ENCODE results near the gene COTL1.

COTL1 gene

DNA sequence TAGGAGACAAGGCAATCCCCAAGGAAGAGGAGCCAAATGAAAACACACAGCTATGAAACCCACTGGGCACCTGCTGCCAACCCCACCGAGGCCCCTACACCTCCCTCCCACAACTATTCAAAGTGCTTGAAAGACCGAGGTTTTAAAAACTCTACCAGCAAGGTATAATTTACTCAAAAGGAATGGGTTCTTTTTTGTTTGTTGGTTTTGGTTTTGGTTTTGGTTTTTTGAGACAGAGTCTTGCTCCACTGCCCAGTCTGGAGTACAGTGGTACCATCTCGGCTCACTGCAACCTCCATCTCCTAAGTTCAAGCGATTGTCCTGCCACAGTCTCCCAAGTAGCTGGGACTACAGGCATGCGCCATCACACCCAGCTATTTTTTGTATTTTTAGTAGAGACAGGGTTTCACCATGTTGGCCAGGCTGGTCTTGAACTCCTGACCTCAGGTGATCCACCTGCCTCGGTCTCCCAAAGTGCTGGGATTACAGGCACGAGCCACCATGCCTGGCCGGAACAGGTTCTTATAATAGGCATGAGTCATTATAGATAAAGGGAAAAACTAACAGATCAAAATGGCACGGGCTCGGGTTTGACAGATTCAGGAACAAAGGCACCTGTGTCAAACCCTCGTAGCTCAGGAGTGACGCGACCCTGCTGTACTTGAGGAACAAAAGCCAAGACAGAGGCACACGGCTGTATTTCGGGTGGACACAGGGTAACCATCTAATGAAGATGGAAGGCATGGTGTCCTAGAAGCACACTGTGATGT is 40.7 kb downstream of the COTL1 start:
- H3K9ac ChIP-seq (ENCODE audit: low read length) = no peak overlapping the region
- H3K79me2 ChIP-seq (ENCODE audit: insufficient read depth, low read length) = peaks cover 55% of the 10 kb centered on the region
- no peaks in the 10 kb centered on the region for H3K9me2 ChIP-seq (replicated peaks; ENCODE audit: insufficient read depth, low read length)
- H4K20me1 ChIP-seq (ENCODE audit: low read depth, low read length) = no peaks in the 10 kb centered on the region; the same call in 1 of the 2 replicates
- peaks cover 4% of the 10 kb centered on the region; the same call in 1 of the 2 replicates for H3F3A ChIP-seq (ENCODE audit: insufficient read depth)
- H3K36me3 ChIP-seq (ENCODE audit: low read length) = no peaks in the 10 kb centered on the region
- H3K9me3 ChIP-seq (ENCODE audit: insufficient read depth, low read length) = no peaks in the 10 kb centered on the region
- H2AFZ ChIP-seq (ENCODE audit: low read depth, low read length, severe bottlenecking) = no peak overlapping the region
- no peak overlapping the region for H3K4me3 ChIP-seq (ENCODE audit: insufficient read depth, low read length, poor library complexity, severe bottlenecking)
- no peak overlapping the region for H3K27ac ChIP-seq (ENCODE audit: low read depth, low read length)
- TF ChIP-seq, protein P1, sequence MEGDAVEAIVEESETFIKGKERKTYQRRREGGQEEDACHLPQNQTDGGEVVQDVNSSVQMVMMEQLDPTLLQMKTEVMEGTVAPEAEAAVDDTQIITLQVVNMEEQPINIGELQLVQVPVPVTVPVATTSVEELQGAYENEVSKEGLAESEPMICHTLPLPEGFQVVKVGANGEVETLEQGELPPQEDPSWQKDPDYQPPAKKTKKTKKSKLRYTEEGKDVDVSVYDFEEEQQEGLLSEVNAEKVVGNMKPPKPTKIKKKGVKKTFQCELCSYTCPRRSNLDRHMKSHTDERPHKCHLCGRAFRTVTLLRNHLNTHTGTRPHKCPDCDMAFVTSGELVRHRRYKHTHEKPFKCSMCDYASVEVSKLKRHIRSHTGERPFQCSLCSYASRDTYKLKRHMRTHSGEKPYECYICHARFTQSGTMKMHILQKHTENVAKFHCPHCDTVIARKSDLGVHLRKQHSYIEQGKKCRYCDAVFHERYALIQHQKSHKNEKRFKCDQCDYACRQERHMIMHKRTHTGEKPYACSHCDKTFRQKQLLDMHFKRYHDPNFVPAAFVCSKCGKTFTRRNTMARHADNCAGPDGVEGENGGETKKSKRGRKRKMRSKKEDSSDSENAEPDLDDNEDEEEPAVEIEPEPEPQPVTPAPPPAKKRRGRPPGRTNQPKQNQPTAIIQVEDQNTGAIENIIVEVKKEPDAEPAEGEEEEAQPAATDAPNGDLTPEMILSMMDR (IDR thresholded peaks at IDR 0.05; ENCODE audit: insufficient read depth, low read length, poor library complexity, severe bottlenecking) = no peak
- no peak for TF ChIP-seq EZH2phosphoT487 (conservative IDR thresholded peaks at IDR 0.05; ENCODE audit: low read length)
- H3K4me2 ChIP-seq (ENCODE audit: low read depth, low read length, poor library complexity, severe bottlenecking) = no peak overlapping the region
- no peaks in the 10 kb centered on the region for H3K27me3 ChIP-seq (ENCODE audit: low read length)

DNA sequence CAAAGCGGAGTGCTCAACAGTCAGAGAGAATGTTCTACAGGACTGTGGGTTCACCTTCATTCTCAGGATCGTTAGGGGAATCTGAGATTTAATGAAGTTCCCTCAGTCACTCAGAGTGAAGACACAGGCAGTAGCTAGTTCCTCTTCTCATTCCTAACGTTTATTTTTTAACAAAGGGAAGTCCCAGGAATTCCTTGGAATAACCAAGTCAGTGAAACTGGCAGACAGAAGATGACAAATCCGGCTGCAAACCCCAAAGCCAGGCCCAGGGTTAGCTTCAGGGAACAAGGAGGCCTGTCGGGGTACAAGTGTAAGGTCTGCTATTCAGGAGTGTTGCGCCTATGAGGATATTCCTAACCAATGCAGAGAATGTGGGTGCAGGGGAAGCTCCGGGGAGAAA is 42.0 kb downstream of the COTL1 start:
- Histone ChIP-seq H3K9me3 (ENCODE audit: insufficient read depth, low read length) (no peaks in the 10 kb centered on the region), H3K9me2 (replicated peaks; ENCODE audit: insufficient read depth, low read length) (no peaks in the 10 kb centered on the region), H3F3A (ENCODE audit: insufficient read depth) (peaks cover 4% of the 10 kb centered on the region; the same call in 1 of the 2 replicates), H3K4me3 (ENCODE audit: insufficient read depth, low read length, poor library complexity, severe bottlenecking) (no peak overlapping the region), H4K20me1 (ENCODE audit: low read depth, low read length) (no peaks in the 10 kb centered on the region; the same call in 1 of the 2 replicates), H3K4me2 (ENCODE audit: low read depth, low read length, poor library complexity, severe bottlenecking) (no peak overlapping the region), H3K27ac (ENCODE audit: low read depth, low read length) (no peak overlapping the region), H3K36me3 (ENCODE audit: low read length) (no peaks in the 10 kb centered on the region), H3K9ac (ENCODE audit: low read length) (no peak overlapping the region), H2AFZ (ENCODE audit: low read depth, low read length, severe bottlenecking) (no peak overlapping the region), H3K27me3 (ENCODE audit: low read length) (no peaks in the 10 kb centered on the region), H3K79me2 (ENCODE audit: insufficient read depth, low read length) (peaks cover 53% of the 10 kb centered on the region)
- TF ChIP-seq, protein P1 (IDR thresholded peaks at IDR 0.05; ENCODE audit: insufficient read depth, low read length, poor library complexity, severe bottlenecking) = no peak
- no peak for TF ChIP-seq EZH2phosphoT487 (conservative IDR thresholded peaks at IDR 0.05; ENCODE audit: low read length)

DNA sequence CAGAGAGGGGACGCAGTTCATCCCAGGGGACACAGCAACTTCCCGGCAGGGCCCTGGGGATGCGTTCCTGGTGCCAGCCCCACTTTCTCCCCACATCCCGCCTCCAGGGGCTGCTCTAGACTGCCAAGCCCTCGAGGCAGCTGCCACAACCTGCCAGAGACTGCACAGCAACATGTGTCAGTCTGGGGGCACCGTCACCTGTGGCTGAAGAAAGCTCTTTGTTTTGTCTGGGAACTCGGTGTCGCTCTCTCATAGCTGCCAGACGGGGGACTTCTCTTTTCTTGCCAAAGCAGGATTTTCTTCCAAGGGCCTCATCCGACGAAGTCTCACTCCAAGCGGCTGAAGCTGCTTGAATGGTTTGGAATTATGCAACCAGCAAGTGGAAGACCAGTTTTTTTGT is 43.7 kb downstream of the COTL1 start:
- no peak overlapping the region for H3K27ac ChIP-seq (ENCODE audit: low read depth, low read length)
- no peaks in the 10 kb centered on the region for H3K36me3 ChIP-seq (ENCODE audit: low read length)
- no peaks in the 10 kb centered on the region for H3K9me2 ChIP-seq (replicated peaks; ENCODE audit: insufficient read depth, low read length)
- no peak overlapping the region for H3K4me2 ChIP-seq (ENCODE audit: low read depth, low read length, poor library complexity, severe bottlenecking)
- TF ChIP-seq, protein P1 (IDR thresholded peaks at IDR 0.05; ENCODE audit: insufficient read depth, low read length, poor library complexity, severe bottlenecking) = no peak
- no peak for TF ChIP-seq EZH2phosphoT487 (conservative IDR thresholded peaks at IDR 0.05; ENCODE audit: low read length)
- peaks cover 61% of the 10 kb centered on the region for H3K79me2 ChIP-seq (ENCODE audit: insufficient read depth, low read length)
- no peak overlapping the region for H3K4me3 ChIP-seq (ENCODE audit: insufficient read depth, low read length, poor library complexity, severe bottlenecking)
- H2AFZ ChIP-seq (ENCODE audit: low read depth, low read length, severe bottlenecking) = no peak overlapping the region
- no peak overlapping the region for H3K9ac ChIP-seq (ENCODE audit: low read length)
- no peaks in the 10 kb centered on the region for H3K27me3 ChIP-seq (ENCODE audit: low read length)
- no peaks in the 10 kb centered on the region for H3K9me3 ChIP-seq (ENCODE audit: insufficient read depth, low read length)
- no peaks in the 10 kb centered on the region; the same call in 1 of the 2 replicates for H4K20me1 ChIP-seq (ENCODE audit: low read depth, low read length)
- peaks cover 4% of the 10 kb centered on the region; the same call in 1 of the 2 replicates for H3F3A ChIP-seq (ENCODE audit: insufficient read depth)
